Sigmoid colon (tissue), 4 donors: Measurements from ENCODE around the gene MORF4L2.

Experiments
- EP300 ChIP-seq, 4 donors: sonication (generic); formaldehyde crosslinking; IDR thresholded peaks; one replicate each; pipeline ENCODE4 v1.6.1; 2017; ENCODE audit warnings: antibody characterized with exemption in 4 of 4
- POLR2A ChIP-seq, 2 donors: fragments of 450-650 bp; IDR thresholded peaks; one replicate each; pipeline ENCODE4 v1.6.1; 2016; ENCODE audit warnings: antibody characterized with exemption in 2 of 2, mild to moderate bottlenecking in 2 of 2, moderate library complexity in 2 of 2
- POLR2AphosphoS5 ChIP-seq, 4 donors: sonication (generic); formaldehyde crosslinking; IDR thresholded peaks; one replicate each; pipeline ENCODE4 v1.6.1; 2017; ENCODE audit warnings: antibody characterized with exemption in 4 of 4
- TF ChIP-seq, protein P1 (sequence below), 4 experiments: fragments of 450-650 bp in 3 of 4; fragments of 200-600 bp in 1 of 4; IDR thresholded peaks; one replicate each; pipeline ENCODE4 v1.5.1; 2016 to 2019; ENCODE audit warnings: antibody characterized with exemption in 4 of 4, mild to moderate bottlenecking in 3 of 4, moderate library complexity in 2 of 4

DNA sequence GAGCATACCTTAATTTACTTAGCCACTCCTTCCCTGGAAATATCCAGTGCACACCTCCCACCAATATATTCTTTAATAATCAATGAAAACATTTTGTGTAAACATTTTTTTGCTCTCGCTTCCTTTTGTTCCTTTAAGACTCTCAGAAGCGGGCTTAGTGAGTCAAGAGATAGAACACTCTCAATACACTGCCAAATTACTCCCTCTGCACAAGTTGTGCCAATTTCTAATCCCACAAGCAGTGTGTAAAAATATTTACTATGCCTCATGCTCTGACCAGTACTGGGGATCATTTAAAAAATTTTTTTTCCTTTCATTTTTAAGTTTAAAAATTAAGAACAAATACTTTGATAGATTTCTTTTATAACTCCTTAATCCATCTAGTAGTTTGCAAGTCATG is 5.1 kb downstream of the MORF4L2 start:
- TF ChIP-seq, protein P1, sequence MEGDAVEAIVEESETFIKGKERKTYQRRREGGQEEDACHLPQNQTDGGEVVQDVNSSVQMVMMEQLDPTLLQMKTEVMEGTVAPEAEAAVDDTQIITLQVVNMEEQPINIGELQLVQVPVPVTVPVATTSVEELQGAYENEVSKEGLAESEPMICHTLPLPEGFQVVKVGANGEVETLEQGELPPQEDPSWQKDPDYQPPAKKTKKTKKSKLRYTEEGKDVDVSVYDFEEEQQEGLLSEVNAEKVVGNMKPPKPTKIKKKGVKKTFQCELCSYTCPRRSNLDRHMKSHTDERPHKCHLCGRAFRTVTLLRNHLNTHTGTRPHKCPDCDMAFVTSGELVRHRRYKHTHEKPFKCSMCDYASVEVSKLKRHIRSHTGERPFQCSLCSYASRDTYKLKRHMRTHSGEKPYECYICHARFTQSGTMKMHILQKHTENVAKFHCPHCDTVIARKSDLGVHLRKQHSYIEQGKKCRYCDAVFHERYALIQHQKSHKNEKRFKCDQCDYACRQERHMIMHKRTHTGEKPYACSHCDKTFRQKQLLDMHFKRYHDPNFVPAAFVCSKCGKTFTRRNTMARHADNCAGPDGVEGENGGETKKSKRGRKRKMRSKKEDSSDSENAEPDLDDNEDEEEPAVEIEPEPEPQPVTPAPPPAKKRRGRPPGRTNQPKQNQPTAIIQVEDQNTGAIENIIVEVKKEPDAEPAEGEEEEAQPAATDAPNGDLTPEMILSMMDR (IDR thresholded peaks at IDR 0.05) = no peak
- TF ChIP-seq POLR2AphosphoS5 (IDR thresholded peaks at IDR 0.05) (no peak), POLR2A (IDR thresholded peaks at IDR 0.05) (no peak), EP300 (IDR thresholded peaks at IDR 0.05) (no peak)
